Dedifferentiated amniotic fluid mesenchymal stem cell (primary cell): ENCODE results near the gene OR6P1.

Experiments used
- DNase-seq: peaks from one replicate; pipeline ENCODE4 v3.0.0-alpha.2; 2016; ENCODE audit errors: extremely low spot score

OR6P1 gene, protein sequence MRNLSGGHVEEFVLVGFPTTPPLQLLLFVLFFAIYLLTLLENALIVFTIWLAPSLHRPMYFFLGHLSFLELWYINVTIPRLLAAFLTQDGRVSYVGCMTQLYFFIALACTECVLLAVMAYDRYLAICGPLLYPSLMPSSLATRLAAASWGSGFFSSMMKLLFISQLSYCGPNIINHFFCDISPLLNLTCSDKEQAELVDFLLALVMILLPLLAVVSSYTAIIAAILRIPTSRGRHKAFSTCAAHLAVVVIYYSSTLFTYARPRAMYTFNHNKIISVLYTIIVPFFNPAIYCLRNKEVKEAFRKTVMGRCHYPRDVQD

GRCh38 chr1:158570480-158570879 lies at the start of gene OR6P1:
OR6P1 (minus strand) TSS chr1:158570580; CDS start chr1:158563604, 6,976 bp downstream.
- DNase-seq = no peak

GRCh38 chr1:158613764-158614163 lies 43.4 kb upstream of the OR6P1 start:
- DNase-seq = no peak

DNA sequence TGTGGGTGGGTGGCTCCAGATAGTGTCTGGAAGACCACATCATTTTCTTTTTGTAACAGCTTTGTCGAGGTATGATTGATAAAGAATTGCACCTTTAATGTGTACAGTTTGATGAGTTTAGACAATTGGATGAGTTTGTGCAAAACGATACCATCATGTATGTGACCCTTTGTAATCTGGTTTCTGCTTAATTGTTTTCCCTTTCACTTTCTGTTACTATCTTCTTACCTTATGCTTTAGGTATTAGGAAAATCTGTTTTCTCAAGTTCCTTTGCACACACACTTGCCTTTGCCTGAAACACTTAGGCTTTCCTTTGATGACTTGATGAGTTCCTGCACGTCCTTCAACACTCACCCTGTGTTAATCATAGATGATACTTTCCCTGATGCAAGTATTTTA lies 41.5 kb upstream of the OR6P1 start:
- no peak for DNase-seq

DNA sequence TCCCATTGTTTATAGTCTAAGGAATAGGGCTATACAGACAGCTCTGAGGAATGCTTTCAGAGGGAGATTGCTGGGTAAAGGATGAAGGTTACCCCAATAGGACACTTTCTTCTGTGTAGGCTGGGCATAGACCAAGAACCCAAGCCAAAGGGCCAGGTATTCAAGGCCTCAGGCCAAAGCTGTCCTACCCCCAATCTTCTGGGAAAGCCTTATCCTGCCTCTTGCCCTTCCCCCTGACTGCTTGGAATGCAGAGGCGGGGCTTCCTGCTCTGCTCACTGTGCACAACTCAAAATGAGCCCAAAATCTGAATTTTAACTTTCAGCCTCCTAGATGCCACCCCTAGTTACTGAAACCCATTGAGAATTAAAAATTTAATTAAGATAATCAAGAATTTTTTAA lies 36.9 kb upstream of the OR6P1 start:
- no peak for DNase-seq

- DNase-seq = no peak
Observed at GRCh38 chr1:158604968-158605367, 34.6 kb upstream of the OR6P1 start, which contains the start of gene OR10Z1. OR10Z1 (plus strand) TSS chr1:158605268; CDS start chr1:158606439, 1,171 bp downstream.

GRCh38 chr1:158600735-158601134 lies 30.4 kb upstream of the OR6P1 start:
- DNase-seq = no peak

- DNase-seq = no peak
Observed at GRCh38 chr1:158586942-158587341, 16.6 kb upstream of the OR6P1 start.

GRCh38 chr1:158583962-158584361 lies 13.6 kb upstream of the OR6P1 start:
- DNase-seq = no peak

- DNase-seq = no peak
Observed at GRCh38 chr1:158579733-158580132, 9.4 kb upstream of the OR6P1 start, which contains the start of gene OR10X1. OR10X1 (minus strand) TSS chr1:158579899; CDS start chr1:158579899, 0 bp downstream.

DNA sequence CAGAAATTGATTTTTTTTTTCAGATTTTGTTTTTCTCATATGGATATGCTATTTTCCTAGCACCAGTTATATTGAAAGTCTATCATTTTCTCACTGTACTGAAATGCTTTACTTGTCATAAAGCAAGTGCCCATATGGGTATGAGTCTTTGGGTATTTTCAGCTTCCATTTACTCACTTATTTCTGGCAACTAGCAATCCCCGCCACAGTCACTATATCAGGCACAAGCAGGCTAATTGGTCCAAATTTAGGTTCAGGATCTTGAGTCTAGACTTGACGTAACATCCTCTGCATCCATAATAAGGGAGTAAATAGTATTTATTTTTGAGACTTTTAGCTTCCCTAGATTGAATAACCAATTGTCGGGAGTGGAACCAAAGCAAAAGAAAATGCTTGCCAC lies 7.2 kb upstream of the OR6P1 start:
- no peak for DNase-seq

- no peak for DNase-seq
Observed at GRCh38 chr1:158572226-158572625, 1.8 kb upstream of the OR6P1 start.

GRCh38 chr1:158564608-158565007 lies 5.8 kb downstream of the OR6P1 start:
- DNase-seq = no peak

DNA sequence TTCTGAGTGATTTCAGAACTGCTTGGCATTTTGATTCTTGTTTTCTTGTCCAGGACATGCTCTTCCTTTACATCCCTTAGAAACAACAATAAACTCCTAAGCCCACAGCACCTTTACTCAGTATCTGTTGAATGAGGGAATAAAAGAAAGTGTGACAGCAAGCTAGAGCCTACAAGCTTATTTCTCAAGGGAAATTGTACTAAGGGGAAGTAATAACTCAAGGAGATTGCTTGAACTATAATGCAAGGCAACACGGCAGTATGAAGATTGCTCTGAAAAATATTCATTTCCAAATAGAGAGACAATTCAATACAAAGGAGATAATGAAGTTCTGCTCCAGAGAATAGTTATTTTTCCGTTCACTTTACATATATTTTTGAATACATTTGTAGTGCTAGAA lies 6.5 kb downstream of the OR6P1 start:
- no peak for DNase-seq

GRCh38 chr1:158559696-158560095 lies 10.7 kb downstream of the OR6P1 start:
- no peak for DNase-seq

DNA sequence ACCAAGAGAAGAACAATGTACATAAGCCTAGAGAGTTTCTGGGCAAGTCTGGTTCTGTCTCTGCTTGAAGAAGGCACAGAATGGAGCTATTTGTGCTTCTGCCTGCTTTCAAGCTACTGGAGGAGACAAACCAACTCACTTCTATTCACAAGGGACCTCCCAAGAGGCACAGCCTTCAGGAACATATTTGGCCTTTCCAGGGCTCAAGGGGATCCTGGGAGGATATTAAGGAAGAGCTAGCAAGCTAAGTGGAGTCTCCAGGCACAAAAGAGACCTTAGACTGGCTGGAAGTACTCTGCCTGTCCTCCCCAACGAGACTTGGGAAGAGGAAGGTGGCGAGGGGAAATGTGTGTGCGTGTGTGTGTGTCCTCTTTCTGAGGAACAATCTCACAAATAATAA lies 16.0 kb downstream of the OR6P1 start, which contains the start of gene OR6Y1:
TSS of gene OR6Y1 (minus strand) at position 54 of the 400 bp plus-strand sequence. CDS start 6,300 bp downstream, outside the sequence.
- DNase-seq = no peak

- DNase-seq = no peak
Observed at GRCh38 chr1:158552296-158552695, 18.1 kb downstream of the OR6P1 start.

DNA sequence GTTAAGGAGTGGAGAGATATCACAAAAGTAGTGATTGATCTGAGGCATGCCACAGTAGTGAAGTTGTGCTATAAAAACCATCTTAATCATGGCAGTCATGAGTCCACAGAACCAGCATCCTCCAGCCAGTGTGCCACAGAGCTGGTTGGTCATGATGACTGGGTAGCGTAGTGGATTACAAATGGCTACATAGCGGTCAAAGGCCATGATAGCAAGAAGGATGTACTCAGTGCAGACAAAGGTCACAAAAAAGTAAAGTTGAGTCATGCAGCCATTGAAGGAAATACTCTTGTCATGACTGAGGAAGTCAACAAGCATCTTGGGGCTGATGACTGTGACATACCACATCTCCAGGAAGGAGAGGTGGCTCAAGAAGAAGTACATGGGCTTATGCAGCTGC lies 22.8 kb downstream of the OR6P1 start:
- no peak for DNase-seq

- no peak for DNase-seq
Observed at GRCh38 chr1:158537609-158538008, 32.8 kb downstream of the OR6P1 start.

DNA sequence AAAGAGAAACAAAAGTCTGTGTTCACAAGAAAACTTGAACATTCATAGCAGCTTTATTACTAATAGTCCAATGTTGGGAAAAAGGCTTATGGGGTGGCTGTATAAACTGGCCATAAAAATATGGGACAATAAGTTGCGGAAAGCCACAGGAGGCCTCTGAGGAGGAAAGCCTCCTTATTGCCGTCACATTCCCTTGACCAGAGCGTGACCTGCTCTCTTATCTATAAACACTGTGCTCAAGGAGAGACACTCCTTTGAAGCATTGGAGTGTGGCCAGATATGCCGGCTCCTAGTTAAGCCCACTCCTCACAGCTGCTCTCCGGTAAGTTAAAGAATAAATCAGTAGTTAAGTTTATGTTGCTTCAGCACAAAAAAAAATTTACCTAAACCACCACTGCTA lies 35.9 kb downstream of the OR6P1 start:
- DNase-seq = no peak

GRCh38 chr1:158527190-158527815 lies 43.1 kb downstream of the OR6P1 start:
- no peak for DNase-seq

DNA sequence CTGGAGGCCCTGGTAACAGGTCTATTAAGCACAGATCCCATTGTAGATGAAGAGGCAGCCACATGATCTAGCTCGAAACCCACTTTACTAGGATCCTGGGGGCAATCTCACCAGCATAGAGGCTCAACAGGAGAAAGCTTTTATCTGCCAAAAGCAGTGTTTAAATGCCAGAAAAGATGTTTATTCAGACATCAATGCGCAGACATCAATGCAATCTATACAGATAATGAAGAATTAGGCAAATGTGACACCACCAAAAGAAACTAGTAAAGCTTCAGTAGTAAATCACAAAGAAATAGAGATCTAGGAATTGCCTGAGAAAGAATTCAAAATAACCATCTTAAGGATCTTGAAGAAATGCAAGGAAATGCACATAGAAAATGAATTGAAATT lies 48.7 kb downstream of the OR6P1 start:
- no peak for DNase-seq

DNA sequence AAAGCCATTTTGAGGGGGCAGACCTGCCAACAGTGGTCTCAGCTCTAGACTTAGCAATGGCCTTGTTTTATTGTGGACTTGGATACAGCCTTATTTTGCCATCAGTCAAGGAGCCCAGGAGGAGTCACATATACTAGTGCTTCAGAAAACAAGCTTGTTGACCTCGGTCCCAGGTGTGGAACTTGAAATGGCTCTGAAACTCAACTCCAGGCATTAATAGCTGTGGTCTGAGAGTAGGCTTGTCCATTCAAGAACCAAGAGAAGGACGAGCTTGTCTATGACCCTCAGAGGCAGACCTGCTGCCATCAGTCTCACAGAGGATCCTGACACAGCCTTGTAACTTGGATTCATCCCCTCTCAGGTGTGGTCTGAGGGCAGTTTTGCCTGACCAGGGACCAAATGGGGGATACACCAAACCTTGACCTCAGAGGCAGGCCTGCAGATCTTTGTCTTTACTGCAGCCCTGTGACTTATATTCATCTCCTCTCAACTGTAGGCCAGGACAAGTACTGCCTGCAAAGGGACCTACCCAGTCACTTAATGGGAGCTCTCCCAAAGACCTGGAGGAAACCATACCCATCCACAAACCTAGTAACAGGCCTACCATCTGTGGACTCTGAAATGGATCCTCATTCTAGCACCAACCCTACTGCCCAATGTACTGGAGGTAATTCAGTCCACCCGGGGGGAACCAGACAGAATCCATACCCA lies 49.3 kb downstream of the OR6P1 start:
- DNase-seq = no peak

GRCh38 chr1:158520021-158520420 lies 50.4 kb downstream of the OR6P1 start:
- DNase-seq = no peak
